ENCODE results near the gene NPEPPS.

GRCh38 chr17:47653442-47653841 lies 122.5 kb downstream of the NPEPPS start:
- TF ChIP-seq CTCF (IDR thresholded peaks at IDR 0.05) = no peak
- TF ChIP-seq POLR2A (IDR thresholded peaks at IDR 0.05) = no peak
